Panc1 (cell line): ENCODE results near the gene PPFIA1. TPM values are rescaled to one million over a fixed set of nuclear protein-coding genes. Genes with fewer than 3 reads are reported as not detected.

ENCODE experiments used
- ATAC-seq: fragments of 200-7000 bp; cut with Tn5 transposase; 2 replicates; pipeline ENCODE4 v1.9.1; 2020; ENCODE audit warnings: mild to moderate bottlenecking, moderate library complexity
- BruUV-seq: library from RNA; stranded (reverse); fragments of 400-500 nt; replicated peaks from 2 replicates; lab custom pipeline; 2021; lab: Mats Ljungman, UMichigan
- CTCF ChIA-PET: fragments of 300-600 bp; sonication (Branson Sonifier 250); formaldehyde crosslinking; loops from one replicate; lab custom pipeline; 2022; ENCODE audit warnings: antibody characterized with exemption; lab: Charles Lee
- POLR2A ChIA-PET: fragments of 300-600 bp; sonication (Branson Sonifier 250); formaldehyde crosslinking; loops from one replicate; lab custom pipeline; 2022; ENCODE audit warnings: antibody characterized with exemption; lab: Charles Lee
- DNase-seq: peaks from one replicate; pipeline ENCODE4 v3.0.0-alpha.2; 2010; ENCODE audit warnings: low read depth, low spot score
- H3K27ac ChIP-seq: 2 replicates; pipeline ENCODE4 v1.5.1; 2011; ENCODE audit warnings: mild to moderate bottlenecking, low read length, inconsistent platforms
- H3K27me3 ChIP-seq: fragments of 200-500 bp; sonication (Bioruptor generic); 2 replicates; pipeline ENCODE4 v1.6.0; 2014; ENCODE audit warnings: low read length, inconsistent platforms; ENCODE audit not compliant: control insufficient read depth, insufficient read depth
- H3K36me3 ChIP-seq: fragments of 200-500 bp; sonication (Bioruptor generic); 2 replicates; pipeline ENCODE4 v1.5.1; 2014; ENCODE audit warnings: inconsistent platforms, mild to moderate bottlenecking, low read length, moderate library complexity; ENCODE audit not compliant: control insufficient read depth, insufficient read depth
- H3K4me1 ChIP-seq: 2 replicates; pipeline ENCODE4 v1.5.1; 2011; ENCODE audit warnings: inconsistent platforms, mild to moderate bottlenecking, low read length, moderate library complexity; ENCODE audit not compliant: control insufficient read depth, insufficient read depth
- H3K4me3 ChIP-seq, 2 experiments: 2 replicates each; pipeline ENCODE4 v1.5.1; 2011 to 2012; ENCODE audit warnings: low read depth in 2 of 2, low read length in 2 of 2, mild to moderate bottlenecking in 2 of 2, inconsistent platforms in 1 of 2, moderate library complexity in 1 of 2
- H3K9me3 ChIP-seq: fragments of 200-500 bp; sonication (Bioruptor generic); 2 replicates; pipeline ENCODE4 v1.5.1; 2014; ENCODE audit warnings: low read depth, mild to moderate bottlenecking, inconsistent platforms, low read length, moderate library complexity; ENCODE audit not compliant: control insufficient read depth, insufficient read depth
- POLR2AphosphoS5 ChIP-seq: IDR thresholded peaks from 2 replicates; pipeline ENCODE4 v1.6.1; 2012; ENCODE audit warnings: mild to moderate bottlenecking, low read depth, low read length, moderate library complexity
- SIN3A ChIP-seq: IDR thresholded peaks from 2 replicates; pipeline ENCODE4 v1.6.1; 2012; ENCODE audit warnings: low read depth, mild to moderate bottlenecking, low read length, moderate library complexity, borderline replicate concordance; ENCODE audit not compliant: insufficient read depth
- TCF7L2 ChIP-seq: IDR thresholded peaks from 2 replicates; pipeline ENCODE4 v1.6.1; 2011; ENCODE audit warnings: mild to moderate bottlenecking, low read depth, low read length, inconsistent platforms
- in situ Hi-C: cut with HindIII; loops from 2 replicates; pipeline ENCODE4 v1.10.0; 2016; ENCODE audit warnings: low sequenced_read_pairs, low pct_unique_long_range_greater_than_20kb
- intact Hi-C: fragments of 100-400 bp; cut with micrococcal nuclease; formaldehyde crosslinking; loops from one replicate; pipeline ENCODE4 v1.10.0; 2022; ENCODE audit not compliant: unreplicated experiment
- total RNA-seq: library from RNA; stranded (reverse); gene quantifications from one replicate; pipeline ENCODE4 v1.2.1, GENCODE V29; 2021; ENCODE audit not compliant: unreplicated experiment
- TF ChIP-seq, protein P1 (sequence below): fragments of 450-650 bp; IDR thresholded peaks from 2 replicates; pipeline ENCODE4 v1.5.1; 2017; ENCODE audit warnings: mild to moderate bottlenecking
- TF ChIP-seq, protein P2 (sequence below), 2 experiments: IDR thresholded peaks; 2 replicates each; pipeline ENCODE4 v1.6.1; 2011 to 2012; ENCODE audit warnings: low read depth in 2 of 2, control low read depth in 1 of 2, low read length in 1 of 2, mild to moderate bottlenecking in 1 of 2, moderate library complexity in 1 of 2; ENCODE audit not compliant: insufficient read depth in 1 of 2

Gene PPFIA1
- total RNA-seq, 1 experiment from 2014 or later: 101 TPM

DNA sequence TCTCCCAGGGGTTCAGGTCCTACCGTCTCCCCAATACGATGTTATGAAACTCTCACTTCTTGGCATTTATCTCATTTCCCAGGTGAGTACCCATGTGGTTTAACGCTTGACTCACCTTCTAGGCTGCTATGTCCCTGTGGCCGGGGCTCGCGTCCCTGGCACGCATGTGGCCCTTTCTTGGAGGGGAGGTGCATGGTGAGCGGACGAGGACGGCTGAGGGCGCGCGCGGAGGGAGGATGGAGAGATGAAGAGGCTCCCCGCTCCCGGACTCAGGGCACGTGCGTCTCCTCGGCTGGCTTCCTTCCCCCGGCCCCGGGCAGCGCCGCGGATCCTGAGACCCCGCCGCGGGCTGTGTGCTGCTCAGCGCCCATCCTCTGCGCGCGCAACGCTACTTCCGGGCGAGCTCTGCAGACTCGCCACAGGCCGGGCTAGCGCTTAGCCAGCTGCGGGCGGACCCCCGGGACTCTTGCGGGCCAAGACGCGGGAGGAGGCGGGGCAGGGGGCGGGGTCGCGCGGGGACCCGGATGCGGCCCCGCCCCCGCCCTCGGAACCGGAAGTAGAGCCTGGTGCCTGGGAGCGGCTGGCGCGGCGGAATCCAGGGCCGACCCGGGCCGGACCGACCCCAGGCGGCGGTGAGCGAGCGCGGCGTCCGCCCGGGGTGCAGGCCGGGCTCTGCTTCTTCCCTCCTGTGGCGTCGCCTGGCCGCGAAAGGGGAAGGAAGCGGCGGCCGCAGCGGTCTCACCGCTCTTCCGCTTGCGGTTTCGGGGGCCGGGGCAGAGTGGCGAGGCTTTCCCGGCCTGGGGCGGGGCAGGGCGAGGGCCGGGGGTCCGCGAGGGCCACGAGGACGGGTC lies 127.7 kb downstream of the PPFIA1 start, which contains the start of gene CTTN:
Gene CTTN, plus strand, starts transcription at position 547 of the 851 bp plus-strand sequence. CDS start 8,769 bp downstream, outside the sequence.
- peak; percentile 25 for DNase-seq
- Histone ChIP-seq H3K9me3 (no peaks in the 10 kb centered on the region), H3K4me3 (peak within 1 kb of the TSS; percentile 80 to 96), H3K27ac (peak within 1 kb of the TSS; percentile 95), H3K4me1 (peaks cover 22% of the 10 kb centered on the region), H3K36me3 (0 out of 2 replicates have a peak, but pooled peaks cover 2% of the 10 kb centered on the region), H3K27me3 (no peaks in the 10 kb centered on the region)
- CTCF ChIA-PET: no interaction called here
- ATAC-seq: peak; percentile 90
- POLR2A ChIA-PET: no interaction called here
- intact Hi-C loops (no loop called here), in situ Hi-C loops (no loop called here)
- TF ChIP-seq, protein P1, sequence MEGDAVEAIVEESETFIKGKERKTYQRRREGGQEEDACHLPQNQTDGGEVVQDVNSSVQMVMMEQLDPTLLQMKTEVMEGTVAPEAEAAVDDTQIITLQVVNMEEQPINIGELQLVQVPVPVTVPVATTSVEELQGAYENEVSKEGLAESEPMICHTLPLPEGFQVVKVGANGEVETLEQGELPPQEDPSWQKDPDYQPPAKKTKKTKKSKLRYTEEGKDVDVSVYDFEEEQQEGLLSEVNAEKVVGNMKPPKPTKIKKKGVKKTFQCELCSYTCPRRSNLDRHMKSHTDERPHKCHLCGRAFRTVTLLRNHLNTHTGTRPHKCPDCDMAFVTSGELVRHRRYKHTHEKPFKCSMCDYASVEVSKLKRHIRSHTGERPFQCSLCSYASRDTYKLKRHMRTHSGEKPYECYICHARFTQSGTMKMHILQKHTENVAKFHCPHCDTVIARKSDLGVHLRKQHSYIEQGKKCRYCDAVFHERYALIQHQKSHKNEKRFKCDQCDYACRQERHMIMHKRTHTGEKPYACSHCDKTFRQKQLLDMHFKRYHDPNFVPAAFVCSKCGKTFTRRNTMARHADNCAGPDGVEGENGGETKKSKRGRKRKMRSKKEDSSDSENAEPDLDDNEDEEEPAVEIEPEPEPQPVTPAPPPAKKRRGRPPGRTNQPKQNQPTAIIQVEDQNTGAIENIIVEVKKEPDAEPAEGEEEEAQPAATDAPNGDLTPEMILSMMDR: no peak
- peak; percentile 85 for TF ChIP-seq POLR2AphosphoS5
- TF ChIP-seq TCF7L2: 0 out of 2 replicates have a peak, but pooled peaks have one; percentile 27
- TF ChIP-seq, protein P2, sequence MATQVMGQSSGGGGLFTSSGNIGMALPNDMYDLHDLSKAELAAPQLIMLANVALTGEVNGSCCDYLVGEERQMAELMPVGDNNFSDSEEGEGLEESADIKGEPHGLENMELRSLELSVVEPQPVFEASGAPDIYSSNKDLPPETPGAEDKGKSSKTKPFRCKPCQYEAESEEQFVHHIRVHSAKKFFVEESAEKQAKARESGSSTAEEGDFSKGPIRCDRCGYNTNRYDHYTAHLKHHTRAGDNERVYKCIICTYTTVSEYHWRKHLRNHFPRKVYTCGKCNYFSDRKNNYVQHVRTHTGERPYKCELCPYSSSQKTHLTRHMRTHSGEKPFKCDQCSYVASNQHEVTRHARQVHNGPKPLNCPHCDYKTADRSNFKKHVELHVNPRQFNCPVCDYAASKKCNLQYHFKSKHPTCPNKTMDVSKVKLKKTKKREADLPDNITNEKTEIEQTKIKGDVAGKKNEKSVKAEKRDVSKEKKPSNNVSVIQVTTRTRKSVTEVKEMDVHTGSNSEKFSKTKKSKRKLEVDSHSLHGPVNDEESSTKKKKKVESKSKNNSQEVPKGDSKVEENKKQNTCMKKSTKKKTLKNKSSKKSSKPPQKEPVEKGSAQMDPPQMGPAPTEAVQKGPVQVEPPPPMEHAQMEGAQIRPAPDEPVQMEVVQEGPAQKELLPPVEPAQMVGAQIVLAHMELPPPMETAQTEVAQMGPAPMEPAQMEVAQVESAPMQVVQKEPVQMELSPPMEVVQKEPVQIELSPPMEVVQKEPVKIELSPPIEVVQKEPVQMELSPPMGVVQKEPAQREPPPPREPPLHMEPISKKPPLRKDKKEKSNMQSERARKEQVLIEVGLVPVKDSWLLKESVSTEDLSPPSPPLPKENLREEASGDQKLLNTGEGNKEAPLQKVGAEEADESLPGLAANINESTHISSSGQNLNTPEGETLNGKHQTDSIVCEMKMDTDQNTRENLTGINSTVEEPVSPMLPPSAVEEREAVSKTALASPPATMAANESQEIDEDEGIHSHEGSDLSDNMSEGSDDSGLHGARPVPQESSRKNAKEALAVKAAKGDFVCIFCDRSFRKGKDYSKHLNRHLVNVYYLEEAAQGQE (IDR thresholded peaks at IDR 0.05; ENCODE audit: insufficient read depth in 1 of 2, low read depth in 2 of 2, low read length in 1 of 2): no peak
- peak; percentile 83; the same call in 1 of the 2 replicates for TF ChIP-seq SIN3A
- no TSS peak for BruUV-seq

DNA sequence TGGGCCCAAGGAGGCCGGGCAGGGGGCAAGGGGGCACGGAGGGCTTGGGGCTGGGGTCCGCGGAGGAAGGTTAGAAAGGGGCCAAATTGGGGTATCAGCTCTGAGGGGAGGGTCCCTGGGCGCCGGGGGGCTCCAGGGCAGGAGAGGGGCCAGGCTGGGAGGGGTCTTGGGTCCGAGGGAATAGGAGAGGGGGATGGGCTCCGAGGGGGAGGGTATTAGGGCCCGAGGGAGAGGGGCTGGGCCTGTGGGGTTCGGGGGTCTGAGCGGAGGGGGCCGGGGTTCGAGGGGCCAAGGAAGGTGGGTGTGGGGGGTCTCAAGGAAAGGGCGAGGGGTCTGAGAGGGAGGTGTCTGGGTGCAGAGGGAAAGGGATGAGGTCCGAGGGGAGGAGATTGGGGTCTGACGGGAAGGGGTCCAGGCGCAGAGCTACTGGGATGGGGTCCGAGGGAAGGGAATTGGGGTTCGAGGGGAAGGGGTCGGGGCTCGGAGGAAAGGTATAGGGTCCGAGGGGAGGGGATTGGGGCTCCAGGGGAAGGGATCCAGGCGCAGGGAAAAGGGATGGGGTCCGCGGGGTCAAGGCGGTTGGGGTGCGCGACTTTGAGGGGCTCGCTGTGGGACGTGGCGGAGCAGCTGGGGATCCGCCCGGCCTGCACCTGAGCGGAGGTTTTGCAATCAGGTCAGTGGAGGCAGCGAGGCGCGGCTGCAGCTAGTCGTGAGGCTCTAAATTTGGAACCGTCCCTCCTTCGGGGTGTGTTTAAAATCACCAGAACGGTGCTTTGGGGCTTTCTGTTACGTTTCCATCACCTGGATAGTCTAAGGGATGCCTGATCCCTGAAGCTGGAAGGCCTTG lies 128.6 kb downstream of the PPFIA1 start:
- ChIA-PET CTCF (no interaction called here), POLR2A (no interaction called here)
- peak overlapping the region; percentile 85 for H3K27ac ChIP-seq
- in situ Hi-C loops: no loop called here
- no peak for DNase-seq
- H3K27me3 ChIP-seq: no peaks in the 10 kb centered on the region
- H3K4me3 ChIP-seq: peak overlapping the region; percentile 80 to 96
- no peaks in the 10 kb centered on the region for H3K9me3 ChIP-seq
- BruUV-seq: no TSS peak
- intact Hi-C loops: no loop called here
- peak; percentile 26 for ATAC-seq
- 0 out of 2 replicates have a peak, but pooled peaks cover 2% of the 10 kb centered on the region for H3K36me3 ChIP-seq
- peaks cover 22% of the 10 kb centered on the region for H3K4me1 ChIP-seq
- TF ChIP-seq POLR2AphosphoS5 (no peak), SIN3A (no peak), TCF7L2 (no peak)
- TF ChIP-seq, protein P1: no peak
- TF ChIP-seq, protein P2 (IDR thresholded peaks at IDR 0.05; ENCODE audit: insufficient read depth in 1 of 2, low read depth in 2 of 2, low read length in 1 of 2): no peak
